HG03457 (cell line): ENCODE measurements around the gene SLC22A1.
"Not testable (repeated sequence)": the region's sequence is repeated elsewhere in the genome, so short reads cannot be mapped to it uniquely, and the experiment has no call there.

Experiments used
- ATAC-seq: cut with Tn5 transposase; IDR thresholded peaks from one replicate; pipeline ENCODE4 v1.9.1; 2021; ENCODE audit warnings: moderate number of reproducible peaks; ENCODE audit not compliant: unreplicated experiment

The SLC22A1 gene

GRCh38 chr6:160137130-160137988, 15.7 kb downstream of the SLC22A1 start:
- no peak for ATAC-seq

- no peak for ATAC-seq
These were observed 16.6 kb downstream of the SLC22A1 start for GRCh38 chr6:160137989-160138835.

GRCh38 chr6:160138839-160139419, 17.3 kb downstream of the SLC22A1 start:
- ATAC-seq: no peak

GRCh38 chr6:160139420-160139851, 17.8 kb downstream of the SLC22A1 start:
- no peak for ATAC-seq

GRCh38 chr6:160140493-160140892, 18.9 kb downstream of the SLC22A1 start:
- not testable (repeated sequence) for ATAC-seq

- no peak for ATAC-seq
These were observed 19.5 kb downstream of the SLC22A1 start for GRCh38 chr6:160141001-160141726.

GRCh38 chr6:160142115-160142715, 20.6 kb downstream of the SLC22A1 start:
- ATAC-seq: no peak

- ATAC-seq: no peak
These were observed 25.0 kb downstream of the SLC22A1 start for GRCh38 chr6:160146454-160147145.

GRCh38 chr6:160147146-160147536, 25.5 kb downstream of the SLC22A1 start:
- ATAC-seq: no peak

GRCh38 chr6:160154471-160154870, 32.9 kb downstream of the SLC22A1 start:
- ATAC-seq: no peak

- ATAC-seq: no peak
These were observed 35.2 kb downstream of the SLC22A1 start for GRCh38 chr6:160156842-160157241.

GRCh38 chr6:160160450-160160849, 38.8 kb downstream of the SLC22A1 start:
- no peak for ATAC-seq

- ATAC-seq: no peak
These were observed 39.5 kb downstream of the SLC22A1 start for GRCh38 chr6:160160929-160161646.

- no peak for ATAC-seq
These were observed 40.0 kb downstream of the SLC22A1 start for GRCh38 chr6:160161647-160161986.

GRCh38 chr6:160162030-160162566, 40.5 kb downstream of the SLC22A1 start:
- ATAC-seq: no peak

GRCh38 chr6:160163425-160163824, 41.8 kb downstream of the SLC22A1 start:
- no peak for ATAC-seq

GRCh38 chr6:160163912-160164311, 42.3 kb downstream of the SLC22A1 start:
- no peak for ATAC-seq

- not testable (repeated sequence) for ATAC-seq
These were observed 44.3 kb downstream of the SLC22A1 start for GRCh38 chr6:160165928-160166327.
